Ovary (tissue), 9 donors: Measurements from ENCODE around the gene RAP1A. TPM values are rescaled to one million over a fixed set of nuclear protein-coding genes. Genes with fewer than 3 reads are reported as not detected.

Experiments used
- DNase-seq, 5 donors: peaks; one replicate each; pipeline ENCODE4 v3.0.0-alpha.2; 2019 to 2020
- H3K27ac ChIP-seq, 2 donors: fragments of 200-600 bp; one replicate each; pipeline versions ENCODE4 v1.5.1 to v1.8.0; 2019 to 2022
- H3K27me3 ChIP-seq: fragments of 200-600 bp; one replicate; pipeline ENCODE4 v1.8.0; 2022
- H3K36me3 ChIP-seq: fragments of 200-600 bp; sonication (generic); one replicate; pipeline ENCODE4 v1.5.1; 2019
- H3K4me1 ChIP-seq: one replicate; pipeline ENCODE4 v1.8.1; 2013; ENCODE audit warnings: mild to moderate bottlenecking, moderate library complexity; ENCODE audit not compliant: insufficient read depth
- H3K4me3 ChIP-seq: fragments of 200-600 bp; sonication (generic); one replicate; pipeline ENCODE4 v1.5.1; 2017
- H3K9me3 ChIP-seq, 2 donors: fragments of 200-600 bp in 1 of 2; sonication (generic) in 1 of 2; one replicate each; pipeline versions ENCODE4 v1.5.1 to v1.8.1; 2013 to 2019; ENCODE audit warnings: mild to moderate bottlenecking in 1 of 2, moderate library complexity in 1 of 2
- EP300 ChIP-seq: sonication (generic); formaldehyde crosslinking; IDR thresholded peaks from one replicate; pipeline ENCODE4 v1.6.1; 2017; ENCODE audit warnings: antibody characterized with exemption
- POLR2A ChIP-seq: fragments of 450-650 bp; IDR thresholded peaks from one replicate; pipeline ENCODE4 v1.6.1; 2017; ENCODE audit warnings: antibody characterized with exemption, mild to moderate bottlenecking, moderate library complexity
- WGBS, 3 donors: extraction: QIAGEN DNeasy Blood & Tissue Kit in 1 of 3; methylation state at CpG; one replicate each; pipeline versions ENCODE4 v1.1.5 to v1.1.7; 2013 to 2017; 5-methylcytosine and 5-hydroxymethylcytosine counted together
- intact Hi-C, 4 donors: fragments of 100-400 bp; cut with DNase I; formaldehyde crosslinking; loops; one replicate each; pipeline versions ENCODE4 v1.11.0 to v1.15.1; 2022 to 2023
- polyA plus RNA-seq, 2 donors: library from polyadenylated mRNA; stranded (reverse); fragments of 200-250 nt in 1 of 2; fragments of 350-450 nt in 1 of 2; fragmentation: Illumina TruSeq in 1 of 2; extraction: RNeasy Lipid Tissue Mini Kit (QIAGEN cat#74804) in 1 of 2; gene quantifications; one replicate each; pipeline ENCODE4 v1.2.3, GENCODE V29; 2013 to 2014
- total RNA-seq, 7 donors: library from RNA; depleted of rRNA in 2 of 7; stranded (reverse); fragments of >200 nt in 2 of 7; fragmentation: NEBNext Ultra II Directional in 3 of 7; extraction: Animal tissue kit (Norgen Biotek cat#: 25700) in 3 of 7; gene quantifications; one replicate each; pipeline versions ENCODE4 v1.1.0 to v1.2.4, GENCODE V29; 2016 to 2023
- TF ChIP-seq, protein P1 (sequence below), 3 donors: fragments of 450-650 bp in 2 of 3; fragments of 200-600 bp in 1 of 3; IDR thresholded peaks; one replicate each; pipeline versions ENCODE4 v1.5.1 to v1.8.0; 2016 to 2022; ENCODE audit warnings: antibody characterized with exemption in 3 of 3, mild to moderate bottlenecking in 1 of 3
- donor health status: DM: no; HTN: no; CAD: no; lungs with moderate emphysema.
- donor health status: DM: no; HTN: no; CAD: no.
- donor health status: Bipolar disorder and iron deficiency.
- donor health status: DM: yes; HTN: yes; CAD: no.
- donor health status: DM: no; HTN: no; CAD: no.
- donor health status: DM: yes; HTN: yes; CAD: no.

Gene RAP1A
- total and polyA plus RNA-seq, 9 donors: 22.2 to 118 (median 59.1) TPM

DNA sequence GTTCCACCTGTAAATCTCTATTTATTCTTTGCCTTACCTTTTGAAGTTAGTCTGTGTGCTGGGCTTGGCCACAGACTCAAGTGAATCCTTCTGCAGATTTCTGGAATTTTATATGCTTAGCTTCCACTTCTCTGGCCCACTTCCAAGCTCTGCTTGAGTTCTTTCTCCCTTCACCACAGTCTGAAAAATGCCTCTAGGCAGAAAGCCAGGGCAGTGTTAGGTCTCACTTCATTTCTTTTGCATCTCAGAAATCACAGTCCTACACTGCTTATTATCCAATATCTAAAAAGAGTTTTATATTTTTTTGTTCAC is 70.7 kb downstream of the RAP1A start:
- peak in 4 of 5 donors; percentile 28 to 63 (median 58) for DNase-seq
- intact Hi-C loops: no loop called here
- TF ChIP-seq, protein P1, sequence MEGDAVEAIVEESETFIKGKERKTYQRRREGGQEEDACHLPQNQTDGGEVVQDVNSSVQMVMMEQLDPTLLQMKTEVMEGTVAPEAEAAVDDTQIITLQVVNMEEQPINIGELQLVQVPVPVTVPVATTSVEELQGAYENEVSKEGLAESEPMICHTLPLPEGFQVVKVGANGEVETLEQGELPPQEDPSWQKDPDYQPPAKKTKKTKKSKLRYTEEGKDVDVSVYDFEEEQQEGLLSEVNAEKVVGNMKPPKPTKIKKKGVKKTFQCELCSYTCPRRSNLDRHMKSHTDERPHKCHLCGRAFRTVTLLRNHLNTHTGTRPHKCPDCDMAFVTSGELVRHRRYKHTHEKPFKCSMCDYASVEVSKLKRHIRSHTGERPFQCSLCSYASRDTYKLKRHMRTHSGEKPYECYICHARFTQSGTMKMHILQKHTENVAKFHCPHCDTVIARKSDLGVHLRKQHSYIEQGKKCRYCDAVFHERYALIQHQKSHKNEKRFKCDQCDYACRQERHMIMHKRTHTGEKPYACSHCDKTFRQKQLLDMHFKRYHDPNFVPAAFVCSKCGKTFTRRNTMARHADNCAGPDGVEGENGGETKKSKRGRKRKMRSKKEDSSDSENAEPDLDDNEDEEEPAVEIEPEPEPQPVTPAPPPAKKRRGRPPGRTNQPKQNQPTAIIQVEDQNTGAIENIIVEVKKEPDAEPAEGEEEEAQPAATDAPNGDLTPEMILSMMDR (IDR thresholded peaks at IDR 0.05): no peak
- TF ChIP-seq EP300 (no peak), POLR2A (no peak)

DNA sequence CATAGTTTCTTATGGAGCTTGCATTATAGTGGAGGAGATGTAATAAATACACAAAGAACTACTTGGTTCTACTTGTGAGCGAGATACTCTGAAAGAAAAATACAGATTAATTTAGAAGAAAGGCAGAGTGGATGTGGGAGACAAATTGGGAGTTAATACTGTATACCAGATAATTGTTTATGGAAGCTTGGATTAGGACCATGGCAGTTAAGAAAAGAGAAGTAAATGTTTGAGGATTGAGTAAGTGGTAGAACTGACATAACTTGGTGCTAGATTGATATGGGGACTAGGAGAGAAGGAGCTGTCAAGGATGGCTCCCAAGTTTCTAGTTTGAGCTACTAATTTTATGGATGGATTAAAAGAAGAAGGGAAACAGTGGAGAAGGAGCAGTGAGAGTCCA is 72.3 kb downstream of the RAP1A start:
- 94 to 99% (median 96%) methylated on average over 1 of the region's 1 CpG for WGBS, 3 donors
- DNase-seq: no peak
- H3K27ac ChIP-seq: no peak overlapping the region
- intact Hi-C loops: no loop called here
- H3K9me3 ChIP-seq: no peaks in the 10 kb centered on the region
- no peak overlapping the region for H3K4me3 ChIP-seq
- TF ChIP-seq, protein P1 (IDR thresholded peaks at IDR 0.05): no peak
- TF ChIP-seq POLR2A: no peak
- no peak for TF ChIP-seq EP300
- H3K36me3 ChIP-seq: no peaks in the 10 kb centered on the region
- H3K4me1 ChIP-seq: no peaks in the 10 kb centered on the region
- no peaks in the 10 kb centered on the region for H3K27me3 ChIP-seq

More for the DNA sequence above, 70.7 kb downstream of the RAP1A start:
- no peak overlapping the region for H3K4me3 ChIP-seq
- no peaks in the 10 kb centered on the region for H3K4me1 ChIP-seq
- H3K27me3 ChIP-seq: no peaks in the 10 kb centered on the region
- H3K36me3 ChIP-seq: no peaks in the 10 kb centered on the region
- H3K27ac ChIP-seq: no peak overlapping the region
- H3K9me3 ChIP-seq: no peaks in the 10 kb centered on the region

DNA sequence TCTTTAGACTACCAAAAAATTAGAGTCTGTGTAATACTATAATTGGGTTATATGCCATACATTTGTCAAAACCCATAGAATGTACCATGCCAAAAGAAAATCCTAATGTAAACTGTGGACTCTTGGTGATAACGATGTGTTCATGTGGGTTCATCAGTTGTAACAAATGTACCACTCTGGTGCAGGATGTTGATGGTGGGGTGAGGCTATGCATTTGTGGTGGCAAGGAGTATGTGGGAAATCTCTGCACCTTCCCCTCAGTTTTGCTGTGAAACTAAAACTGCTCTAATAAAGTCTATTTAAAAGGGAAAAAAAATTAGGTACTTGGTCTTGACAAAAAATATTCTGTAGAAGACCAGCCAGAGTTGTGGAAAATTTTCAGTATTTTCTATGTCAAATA is 76.2 kb downstream of the RAP1A start:
- TF ChIP-seq, protein P1 (IDR thresholded peaks at IDR 0.05): no peak
- no peak for TF ChIP-seq POLR2A
- no peak for TF ChIP-seq EP300
- Histone ChIP-seq H3K27me3 (no peaks in the 10 kb centered on the region), H3K4me3 (no peak overlapping the region), H3K36me3 (no peaks in the 10 kb centered on the region), H3K4me1 (no peaks in the 10 kb centered on the region), H3K9me3 (no peaks in the 10 kb centered on the region), H3K27ac (no peak overlapping the region)
- intact Hi-C loops: no loop called here
- DNase-seq: no peak
- WGBS, 3 donors: 94 to 100% (median 97%) methylated on average over 1 of the region's 1 CpG

DNA sequence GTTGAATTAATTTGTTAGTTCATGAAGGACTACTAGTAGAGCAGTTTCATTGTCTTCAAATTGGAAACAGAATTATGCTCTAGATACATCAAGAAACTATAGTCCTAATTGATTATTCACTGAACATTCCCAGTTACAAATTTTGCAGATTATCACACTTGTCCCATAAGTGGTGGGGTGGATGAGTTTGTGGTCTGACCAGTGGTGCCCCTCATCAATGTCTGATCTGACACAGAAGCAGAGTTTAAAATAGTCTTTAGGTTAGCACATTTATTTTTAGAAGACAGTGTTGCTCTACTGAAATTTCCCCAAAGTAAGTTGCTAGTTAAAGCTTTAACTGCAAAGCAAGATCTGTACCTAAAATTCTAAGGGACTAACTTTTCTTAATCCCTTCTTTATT is 76.7 kb downstream of the RAP1A start:
- H3K27me3 ChIP-seq: no peaks in the 10 kb centered on the region
- H3K4me1 ChIP-seq: no peaks in the 10 kb centered on the region
- TF ChIP-seq EP300: no peak
- TF ChIP-seq, protein P1 (IDR thresholded peaks at IDR 0.05): no peak
- no peak for TF ChIP-seq POLR2A
- no peak for DNase-seq
- H3K4me3 ChIP-seq: no peak overlapping the region
- no peaks in the 10 kb centered on the region for H3K9me3 ChIP-seq
- intact Hi-C loops: no loop called here
- H3K36me3 ChIP-seq: no peaks in the 10 kb centered on the region
- no peak overlapping the region for H3K27ac ChIP-seq

DNA sequence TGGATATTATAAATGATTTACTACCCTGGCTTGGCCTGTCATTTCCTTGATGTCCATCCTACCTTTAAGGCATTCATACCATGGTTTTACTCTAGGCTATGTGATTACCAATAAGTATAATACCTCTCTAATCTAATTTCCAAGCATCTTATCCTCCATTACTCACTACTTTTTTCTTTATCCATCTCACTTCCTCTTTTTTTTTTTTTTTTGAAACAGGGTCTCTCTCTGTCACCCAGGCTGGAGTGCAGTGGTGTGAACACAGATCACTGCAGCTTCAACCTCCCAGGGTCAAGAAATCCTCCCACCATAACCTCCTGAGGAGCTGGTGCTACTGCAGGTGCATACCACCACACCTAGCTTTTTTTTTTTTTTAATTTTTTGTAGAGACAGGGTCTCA is 79.7 kb downstream of the RAP1A start:
- H3K36me3 ChIP-seq: no peaks in the 10 kb centered on the region
- intact Hi-C loops: no loop called here

More for the DNA sequence above, 79.7 kb downstream of the RAP1A start:
- H3K27ac ChIP-seq: no peak overlapping the region
- no peaks in the 10 kb centered on the region for H3K9me3 ChIP-seq
- no peaks in the 10 kb centered on the region for H3K4me1 ChIP-seq
- TF ChIP-seq, protein P1 (IDR thresholded peaks at IDR 0.05): no peak
- TF ChIP-seq EP300 (no peak), POLR2A (no peak)
- no peak for DNase-seq
- H3K27me3 ChIP-seq: no peaks in the 10 kb centered on the region
- H3K4me3 ChIP-seq: no peak overlapping the region
